Adipocyte (in vitro differentiated cells): ENCODE results near the gene GTSF1L.
"Not testable (repeated sequence)": the region's sequence is repeated elsewhere in the genome, so short reads cannot be mapped to it uniquely, and the experiment has no call there.

ENCODE experiments used
- DNase-seq: peaks from one replicate; pipeline ENCODE4 v3.0.0-alpha.2; 2015; ENCODE audit warnings: low read depth
- H3K27me3 ChIP-seq: replicated peaks from 2 replicates; pipeline ENCODE4 v1.7.0; 2013; ENCODE audit warnings: mild to moderate bottlenecking, low read length, moderate library complexity; ENCODE audit not compliant: control insufficient read depth, insufficient read depth
- H3K36me3 ChIP-seq: 2 replicates; pipeline ENCODE4 v1.7.0; 2013; ENCODE audit warnings: low read length, mild to moderate bottlenecking, moderate library complexity; ENCODE audit not compliant: control insufficient read depth, insufficient read depth, severe bottlenecking
- H3K4me1 ChIP-seq: 2 replicates; pipeline ENCODE4 v1.7.0; 2013; ENCODE audit warnings: mild to moderate bottlenecking, low read length, moderate library complexity; ENCODE audit not compliant: control insufficient read depth, insufficient read depth
- H3K4me3 ChIP-seq: 2 replicates; pipeline ENCODE4 v1.7.0; 2013; ENCODE audit warnings: mild to moderate bottlenecking, low read length, moderate library complexity
- H3K9ac ChIP-seq: 2 replicates; pipeline ENCODE4 v1.7.0; 2013; ENCODE audit warnings: mild to moderate bottlenecking, low read length, moderate library complexity
- H3K9me3 ChIP-seq: 2 replicates; pipeline ENCODE4 v1.7.0; 2013; ENCODE audit warnings: mild to moderate bottlenecking, low read length, moderate library complexity; ENCODE audit not compliant: control insufficient read depth

The GTSF1L gene

GRCh38 chr20:43726811-43727338, at the start of gene GTSF1L:
Gene GTSF1L, minus strand, starts transcription at chr20:43727002. Its CDS starts 308 bp downstream, at chr20:43726694.
- Histone ChIP-seq H3K9ac (no peak within 1 kb of the TSS), H3K36me3 (no peaks in the 10 kb centered on the region), H3K9me3 (no peaks in the 10 kb centered on the region), H3K27me3 (no peaks in the 10 kb centered on the region), H3K4me3 (no peak within 1 kb of the TSS), H3K4me1 (peaks cover 22% of the 10 kb centered on the region)
- DNase-seq: no peak

- no peaks in the 10 kb centered on the region for H3K36me3 ChIP-seq
- no peak for DNase-seq
- H3K9me3 ChIP-seq: peaks cover 30% of the 10 kb centered on the region
- no peak overlapping the region for H3K4me3 ChIP-seq
- H3K4me1 ChIP-seq: no peaks in the 10 kb centered on the region
- no peak overlapping the region for H3K9ac ChIP-seq
- peaks cover 29% of the 10 kb centered on the region for H3K27me3 ChIP-seq
Observed at GRCh38 chr20:43774754-43775153, 48.0 kb upstream of the GTSF1L start.

- DNase-seq: no peak
- Histone ChIP-seq H3K36me3 (no peaks in the 10 kb centered on the region), H3K4me1 (no peaks in the 10 kb centered on the region), H3K27me3 (peaks cover 54% of the 10 kb centered on the region), H3K9me3 (peaks cover 2% of the 10 kb centered on the region), H3K9ac (no peak overlapping the region), H3K4me3 (no peak overlapping the region)
Observed at GRCh38 chr20:43771503-43772190, 44.8 kb upstream of the GTSF1L start.

DNA sequence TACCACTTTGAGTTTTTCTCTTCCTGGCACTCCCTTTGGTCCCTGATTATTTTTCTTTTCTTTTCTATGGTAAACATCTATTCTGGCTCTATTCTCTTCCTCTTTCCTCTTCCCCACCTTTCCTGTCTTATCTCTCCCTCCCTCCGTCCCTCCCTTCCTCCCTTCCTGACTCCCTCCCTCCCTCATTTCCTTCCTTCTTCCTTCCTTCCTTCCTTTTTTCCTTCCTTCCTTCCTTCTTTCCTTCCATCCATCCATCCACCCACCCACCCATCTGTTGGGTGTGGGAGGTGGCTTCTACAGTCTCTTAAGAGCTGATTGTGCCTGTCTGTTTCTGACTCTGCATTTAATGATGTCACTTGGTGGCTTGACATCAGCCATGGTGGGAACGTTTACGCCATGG, 43.5 kb upstream of the GTSF1L start:
- Histone ChIP-seq H3K9me3 (no peaks in the 10 kb centered on the region), H3K9ac (no peak overlapping the region), H3K36me3 (no peaks in the 10 kb centered on the region), H3K27me3 (peaks cover 65% of the 10 kb centered on the region), H3K4me3 (no peak overlapping the region), H3K4me1 (no peaks in the 10 kb centered on the region)
- DNase-seq: no peak

GRCh38 chr20:43767686-43768474, 41.1 kb upstream of the GTSF1L start:
- Histone ChIP-seq H3K4me3 (no peak overlapping the region), H3K9me3 (no peaks in the 10 kb centered on the region), H3K9ac (no peak overlapping the region), H3K27me3 (peaks cover 58% of the 10 kb centered on the region), H3K36me3 (no peaks in the 10 kb centered on the region), H3K4me1 (no peaks in the 10 kb centered on the region)
- DNase-seq: peak; percentile 44

GRCh38 chr20:43766917-43767316, 40.1 kb upstream of the GTSF1L start:
- H3K27me3 ChIP-seq: peaks cover 52% of the 10 kb centered on the region
- H3K9ac ChIP-seq: no peak overlapping the region
- H3K4me1 ChIP-seq: no peaks in the 10 kb centered on the region
- no peak overlapping the region for H3K4me3 ChIP-seq
- DNase-seq: no peak
- no peaks in the 10 kb centered on the region for H3K36me3 ChIP-seq
- H3K9me3 ChIP-seq: no peaks in the 10 kb centered on the region

- no peak overlapping the region for H3K9ac ChIP-seq
- H3K4me3 ChIP-seq: no peak overlapping the region
- DNase-seq: no peak
- H3K9me3 ChIP-seq: no peaks in the 10 kb centered on the region
- H3K27me3 ChIP-seq: peaks cover 47% of the 10 kb centered on the region
- H3K36me3 ChIP-seq: no peaks in the 10 kb centered on the region
- H3K4me1 ChIP-seq: no peaks in the 10 kb centered on the region
Observed at GRCh38 chr20:43766385-43766784, 39.6 kb upstream of the GTSF1L start.

- H3K9ac ChIP-seq: no peak overlapping the region
Observed at GRCh38 chr20:43765916-43766315, 39.1 kb upstream of the GTSF1L start.

GRCh38 chr20:43762911-43763310, 36.1 kb upstream of the GTSF1L start:
- no peaks in the 10 kb centered on the region for H3K4me1 ChIP-seq
- peaks cover 24% of the 10 kb centered on the region for H3K27me3 ChIP-seq
- no peak overlapping the region for H3K9ac ChIP-seq
- H3K36me3 ChIP-seq: no peaks in the 10 kb centered on the region
- DNase-seq: no peak
- no peaks in the 10 kb centered on the region for H3K9me3 ChIP-seq
- no peak overlapping the region for H3K4me3 ChIP-seq

More at GRCh38 chr20:43765916-43766315, 39.1 kb upstream of the GTSF1L start:
- Histone ChIP-seq H3K9me3 (no peaks in the 10 kb centered on the region), H3K27me3 (peaks cover 43% of the 10 kb centered on the region), H3K4me1 (no peaks in the 10 kb centered on the region), H3K4me3 (no peak overlapping the region), H3K36me3 (no peaks in the 10 kb centered on the region)
- no peak for DNase-seq

DNA sequence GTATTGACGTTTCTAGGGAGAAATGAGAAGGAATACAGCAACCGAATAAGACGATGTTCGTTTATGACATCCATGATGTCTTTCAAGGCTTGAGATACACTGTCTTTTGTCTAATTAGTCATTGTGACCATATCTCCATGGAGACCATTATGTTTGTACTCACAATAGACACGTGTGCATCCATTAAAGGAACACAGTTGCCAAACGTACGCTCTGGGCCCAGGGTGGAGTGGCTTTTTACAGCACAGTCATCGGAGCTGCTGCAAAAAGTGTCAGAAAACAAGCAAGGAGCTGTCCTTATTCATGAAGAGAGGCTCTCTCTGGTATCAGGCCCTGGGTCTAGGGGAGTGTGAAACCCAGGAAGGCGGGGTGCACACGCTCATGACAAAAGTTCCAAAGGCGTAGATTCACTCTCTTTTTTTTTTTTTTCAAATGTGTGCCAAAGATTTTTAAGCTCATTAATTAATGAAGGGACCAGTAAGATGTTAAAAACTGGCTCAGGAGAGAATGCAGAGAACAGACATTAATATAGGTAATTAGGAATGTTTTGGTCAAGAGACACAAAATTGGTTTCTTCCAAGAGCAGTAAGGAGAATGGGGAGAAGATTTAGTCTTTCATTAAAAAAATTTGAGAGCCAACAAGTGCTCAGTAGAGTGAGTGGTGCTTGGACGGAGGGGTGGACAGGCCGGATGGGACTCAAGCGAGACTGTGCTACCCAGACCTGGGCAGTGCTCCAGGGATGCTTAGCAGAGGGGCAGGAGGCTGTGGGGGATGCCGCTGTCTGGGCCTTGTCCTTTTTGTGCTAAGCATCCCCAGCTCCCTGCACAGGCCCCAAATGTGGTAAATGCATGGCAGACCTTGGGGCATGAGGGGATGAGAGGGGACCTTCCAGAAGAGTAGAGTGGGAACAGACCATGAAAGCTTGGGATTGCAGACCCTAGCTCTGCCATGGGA, 34.9 kb upstream of the GTSF1L start:
- no peak for DNase-seq
- H3K4me1 ChIP-seq: no peaks in the 10 kb centered on the region
- peaks cover 11% of the 10 kb centered on the region for H3K27me3 ChIP-seq
- no peak overlapping the region for H3K9ac ChIP-seq
- H3K36me3 ChIP-seq: no peaks in the 10 kb centered on the region
- H3K4me3 ChIP-seq: no peak overlapping the region
- no peaks in the 10 kb centered on the region for H3K9me3 ChIP-seq

DNA sequence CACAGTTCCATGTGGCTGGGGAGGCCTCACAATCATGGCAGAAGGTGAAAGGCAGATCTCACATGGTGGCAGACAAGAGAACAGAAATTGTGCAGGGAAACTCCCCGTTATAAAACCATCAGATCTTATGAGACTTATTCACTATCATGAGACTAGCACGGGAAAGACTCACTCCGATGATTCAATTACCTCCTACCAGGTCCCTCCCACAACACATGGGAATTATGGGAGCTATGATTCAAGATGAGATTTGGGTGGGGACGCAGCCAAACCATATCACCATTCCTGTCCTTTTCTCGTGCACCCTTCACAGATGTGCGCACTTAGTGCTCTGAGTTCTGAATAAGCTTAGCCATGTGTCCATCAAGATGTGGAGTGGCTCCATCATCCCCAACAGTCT, 31.1 kb upstream of the GTSF1L start:
- H3K4me1 ChIP-seq, H3K9me3 ChIP-seq, H3K4me3 ChIP-seq, H3K27me3 ChIP-seq, H3K9ac ChIP-seq, DNase-seq, H3K36me3 ChIP-seq: not testable (repeated sequence)
